SK-N-SH treated with all-trans-retinoic acid at 6 μM for 48 hours (cell line): Measurements from ENCODE around the gene WASF2.

Experiments used
- ARNTL ChIP-seq: fragments of 450-650 bp; formaldehyde crosslinking; IDR thresholded peaks from 2 replicates; pipeline ENCODE4 v1.5.0; 2020; ENCODE audit warnings: low read depth, mild to moderate bottlenecking, moderate library complexity, borderline replicate concordance
- ESRRG ChIP-seq: fragments of 250-450 bp; sonication (Bioruptor Pico); IDR thresholded peaks from 2 replicates; pipeline ENCODE4 v1.6.1; 2021; ENCODE audit warnings: mild to moderate bottlenecking
- PPARA ChIP-seq: fragments of 250-450 bp; sonication (Bioruptor Pico); IDR thresholded peaks from 2 replicates; pipeline ENCODE4 v1.5.0; 2020; ENCODE audit warnings: mild to moderate bottlenecking, borderline replicate concordance
- RARB ChIP-seq: fragments of 250-450 bp; sonication (Bioruptor Pico); IDR thresholded peaks from 2 replicates; pipeline ENCODE4 v1.8.0; 2021; ENCODE audit warnings: mild to moderate bottlenecking, moderate library complexity
- SNAI2 ChIP-seq: fragments of 250-450 bp; sonication (Bioruptor Pico); IDR thresholded peaks from 2 replicates; pipeline ENCODE4 v1.5.0; 2020; ENCODE audit warnings: mild to moderate bottlenecking, moderate library complexity
- ZC3H10 ChIP-seq: fragments of 250-450 bp; sonication (Bioruptor Pico); IDR thresholded peaks from 2 replicates; pipeline ENCODE4 v1.5.1; 2021; ENCODE audit warnings: mild to moderate bottlenecking, moderate library complexity
- ZFP3 ChIP-seq: fragments of 250-450 bp; sonication (Bioruptor Pico); IDR thresholded peaks from 2 replicates; pipeline ENCODE4 v1.5.0; 2020; ENCODE audit warnings: mild to moderate bottlenecking, moderate library complexity
- ZFP30 ChIP-seq: fragments of 450-650 bp; formaldehyde crosslinking; IDR thresholded peaks from 2 replicates; pipeline ENCODE4 v1.5.0; 2022; ENCODE audit warnings: mild to moderate bottlenecking, moderate library complexity
- ZNF565 ChIP-seq: fragments of 450-650 bp; formaldehyde crosslinking; conservative IDR thresholded peaks from 2 replicates; pipeline ENCODE4 v1.5.0; 2020; ENCODE audit warnings: low read depth, mild to moderate bottlenecking, moderate library complexity
- TF ChIP-seq, protein P1 (sequence below): fragments of 250-450 bp; sonication (Bioruptor Pico); IDR thresholded peaks from 2 replicates; pipeline ENCODE4 v1.5.0; 2020; ENCODE audit warnings: mild to moderate bottlenecking, moderate library complexity
- TF ChIP-seq, protein P2 (sequence below): fragments of 250-450 bp; sonication (Bioruptor Pico); IDR thresholded peaks from 2 replicates; pipeline ENCODE4 v1.8.0; 2020; ENCODE audit warnings: mild to moderate bottlenecking, moderate library complexity, borderline replicate concordance

DNA sequence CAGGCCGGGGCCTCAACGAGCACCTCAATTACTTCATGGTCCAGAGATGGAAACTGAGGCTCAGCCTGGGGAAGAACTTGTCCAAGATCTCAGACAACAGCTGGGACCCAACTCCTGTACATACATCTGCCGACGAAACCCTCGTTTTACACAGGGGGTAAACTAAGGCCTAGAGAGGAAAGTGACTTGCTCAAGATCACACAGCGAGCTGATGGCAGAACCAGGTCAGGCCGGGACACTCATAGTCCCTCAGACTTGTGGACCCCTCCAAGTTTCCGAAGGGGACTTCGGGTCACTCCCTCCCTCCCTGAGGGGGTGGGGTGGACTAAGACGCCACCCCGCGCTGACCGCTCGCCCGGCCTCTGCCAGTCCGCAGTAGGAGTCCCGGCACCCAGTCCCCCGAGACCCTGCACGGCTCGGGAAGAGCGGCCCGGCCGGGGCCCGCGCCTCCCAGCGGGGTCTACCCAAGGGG is 430 bp downstream of the WASF2 start:
- TF ChIP-seq ZFP3 (CRISPR knock-in tag) (no peak), ARNTL (no peak), PPARA (no peak), ESRRG (CRISPR knock-in tag) (no peak), RARB (CRISPR knock-in tag) (no peak), SNAI2 (CRISPR knock-in tag) (no peak), ZFP30 (no peak), ZC3H10 (CRISPR knock-in tag) (no peak), ZNF565 (CRISPR knock-in tag) (no peak)
- TF ChIP-seq, protein P1, sequence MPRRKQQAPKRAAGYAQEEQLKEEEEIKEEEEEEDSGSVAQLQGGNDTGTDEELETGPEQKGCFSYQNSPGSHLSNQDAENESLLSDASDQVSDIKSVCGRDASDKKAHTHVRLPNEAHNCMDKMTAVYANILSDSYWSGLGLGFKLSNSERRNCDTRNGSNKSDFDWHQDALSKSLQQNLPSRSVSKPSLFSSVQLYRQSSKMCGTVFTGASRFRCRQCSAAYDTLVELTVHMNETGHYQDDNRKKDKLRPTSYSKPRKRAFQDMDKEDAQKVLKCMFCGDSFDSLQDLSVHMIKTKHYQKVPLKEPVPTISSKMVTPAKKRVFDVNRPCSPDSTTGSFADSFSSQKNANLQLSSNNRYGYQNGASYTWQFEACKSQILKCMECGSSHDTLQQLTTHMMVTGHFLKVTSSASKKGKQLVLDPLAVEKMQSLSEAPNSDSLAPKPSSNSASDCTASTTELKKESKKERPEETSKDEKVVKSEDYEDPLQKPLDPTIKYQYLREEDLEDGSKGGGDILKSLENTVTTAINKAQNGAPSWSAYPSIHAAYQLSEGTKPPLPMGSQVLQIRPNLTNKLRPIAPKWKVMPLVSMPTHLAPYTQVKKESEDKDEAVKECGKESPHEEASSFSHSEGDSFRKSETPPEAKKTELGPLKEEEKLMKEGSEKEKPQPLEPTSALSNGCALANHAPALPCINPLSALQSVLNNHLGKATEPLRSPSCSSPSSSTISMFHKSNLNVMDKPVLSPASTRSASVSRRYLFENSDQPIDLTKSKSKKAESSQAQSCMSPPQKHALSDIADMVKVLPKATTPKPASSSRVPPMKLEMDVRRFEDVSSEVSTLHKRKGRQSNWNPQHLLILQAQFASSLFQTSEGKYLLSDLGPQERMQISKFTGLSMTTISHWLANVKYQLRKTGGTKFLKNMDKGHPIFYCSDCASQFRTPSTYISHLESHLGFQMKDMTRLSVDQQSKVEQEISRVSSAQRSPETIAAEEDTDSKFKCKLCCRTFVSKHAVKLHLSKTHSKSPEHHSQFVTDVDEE (CRISPR knock-in tag): no peak
- TF ChIP-seq, protein P2, sequence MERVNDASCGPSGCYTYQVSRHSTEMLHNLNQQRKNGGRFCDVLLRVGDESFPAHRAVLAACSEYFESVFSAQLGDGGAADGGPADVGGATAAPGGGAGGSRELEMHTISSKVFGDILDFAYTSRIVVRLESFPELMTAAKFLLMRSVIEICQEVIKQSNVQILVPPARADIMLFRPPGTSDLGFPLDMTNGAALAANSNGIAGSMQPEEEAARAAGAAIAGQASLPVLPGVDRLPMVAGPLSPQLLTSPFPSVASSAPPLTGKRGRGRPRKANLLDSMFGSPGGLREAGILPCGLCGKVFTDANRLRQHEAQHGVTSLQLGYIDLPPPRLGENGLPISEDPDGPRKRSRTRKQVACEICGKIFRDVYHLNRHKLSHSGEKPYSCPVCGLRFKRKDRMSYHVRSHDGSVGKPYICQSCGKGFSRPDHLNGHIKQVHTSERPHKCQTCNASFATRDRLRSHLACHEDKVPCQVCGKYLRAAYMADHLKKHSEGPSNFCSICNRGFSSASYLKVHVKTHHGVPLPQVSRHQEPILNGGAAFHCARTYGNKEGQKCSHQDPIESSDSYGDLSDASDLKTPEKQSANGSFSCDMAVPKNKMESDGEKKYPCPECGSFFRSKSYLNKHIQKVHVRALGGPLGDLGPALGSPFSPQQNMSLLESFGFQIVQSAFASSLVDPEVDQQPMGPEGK: no peak
